HCT116 (cell line): ENCODE data around the gene NRP1. TPM values are rescaled to one million over a fixed set of nuclear protein-coding genes. Genes with fewer than 3 reads are reported as not detected.

Experiments
- ATAC-seq: fragments of 200-7000 bp; cut with Tn5 transposase; 2 replicates; pipeline ENCODE4 v1.9.1; 2020; ENCODE audit warnings: mild to moderate bottlenecking, moderate library complexity
- BruUV-seq: library from RNA; stranded (reverse); fragments of 400-500 nt; replicated peaks from 2 replicates; lab custom pipeline; 2021; lab: Mats Ljungman, UMichigan
- CTCF ChIA-PET: fragments of 300-600 bp; sonication (Branson Sonifier 250); formaldehyde crosslinking; loops from one replicate; lab custom pipeline; 2021; ENCODE audit warnings: antibody characterized with exemption; lab: Charles Lee
- POLR2A ChIA-PET: fragments of 300-600, 350-600 bp; sonication (Branson Sonifier 250); formaldehyde crosslinking; loops from one replicate; lab custom pipeline; 2021; ENCODE audit warnings: antibody characterized with exemption; lab: Charles Lee
- RAD21 ChIA-PET, 2 experiments: fragments of 300-600 bp; sonication (Branson Sonifier 250); formaldehyde crosslinking; loops; one replicate each; lab custom pipeline; 2023; ENCODE audit warnings: low total read pairs in 2 of 2; ENCODE audit not compliant: uncharacterized antibody in 2 of 2, unreplicated experiment in 2 of 2, low non-redundant PET in 1 of 2; lab: Charles Lee
- DNase-seq: peaks from one replicate; pipeline ENCODE4 v3.0.0-alpha.2; 2010; ENCODE audit warnings: low read depth, low spot score
- H2AFZ ChIP-seq: fragments of 200-600 bp; shearing (Covaris generic), sonication (generic); 2 replicates; pipeline ENCODE4 v1.6.1; 2017; ENCODE audit warnings: low read depth, mixed run types, mixed read lengths, antibody characterized with exemption, low read length; ENCODE audit not compliant: poor library complexity, severe bottlenecking
- H3K27ac ChIP-seq: 2 replicates; pipeline ENCODE4 v1.5.1; 2012; ENCODE audit warnings: low read depth, low read length
- H3K27me3 ChIP-seq: fragments of 200-600 bp; sonication (generic); 2 replicates; pipeline ENCODE4 v1.6.1; 2016; ENCODE audit warnings: mixed run types, low read length, mixed read lengths; ENCODE audit not compliant: insufficient read depth
- H3K36me3 ChIP-seq, 2 experiments: fragments of 200-500 bp in 1 of 2; fragments of 200-600 bp in 1 of 2; sonication (Bioruptor generic) in 1 of 2; sonication (generic) in 1 of 2; 2 replicates each; pipeline versions ENCODE4 v1.5.1 to v1.6.1; 2014 to 2016; ENCODE audit warnings: low read length in 2 of 2, inconsistent platforms in 1 of 2, mixed read lengths in 1 of 2, mixed run types in 1 of 2; ENCODE audit not compliant: insufficient read depth in 2 of 2, control insufficient read depth in 1 of 2
- H3K4me1 ChIP-seq, 2 experiments: fragments of 200-600 bp in 1 of 2; sonication (generic) in 1 of 2; 2 replicates each; pipeline versions ENCODE4 v1.5.1 to v1.6.1; 2012 to 2017; ENCODE audit warnings: low read length in 2 of 2, inconsistent platforms in 1 of 2, mild to moderate bottlenecking in 1 of 2, mixed read lengths in 1 of 2, mixed run types in 1 of 2, moderate library complexity in 1 of 2; ENCODE audit not compliant: insufficient read depth in 2 of 2, control insufficient read depth in 1 of 2
- H3K4me2 ChIP-seq: fragments of 200-600 bp; sonication (generic); 2 replicates; pipeline ENCODE4 v1.6.1; 2017; ENCODE audit warnings: mixed run types, low read length, mixed read lengths
- H3K4me3 ChIP-seq, 2 experiments: fragments of 200-600 bp in 1 of 2; sonication (generic) in 1 of 2; replicated peaks in 1 of 2; 2 replicates each; pipeline ENCODE4 v1.5.1; 2011 to 2016; ENCODE audit warnings: low read length in 2 of 2, control low read depth in 1 of 2, low read depth in 1 of 2, mild to moderate bottlenecking in 1 of 2, mixed read lengths in 1 of 2, mixed run types in 1 of 2
- H3K79me2 ChIP-seq: fragments of 200-600 bp; sonication (generic); 2 replicates; pipeline ENCODE4 v1.6.1; 2017; ENCODE audit warnings: mild to moderate bottlenecking, mixed run types, low read length, moderate library complexity, mixed read lengths; ENCODE audit not compliant: insufficient read depth
- H3K9ac ChIP-seq: fragments of 200-600 bp; sonication (generic); 2 replicates; pipeline ENCODE4 v1.6.1; 2016; ENCODE audit warnings: low read length, mixed read lengths
- H3K9me2 ChIP-seq: fragments of 200-600 bp; sonication (generic), shearing (Covaris generic); 2 replicates; pipeline ENCODE4 v1.6.1; 2017; ENCODE audit warnings: mixed run types, mild to moderate bottlenecking, moderate library complexity; ENCODE audit not compliant: insufficient read depth
- H3K9me3 ChIP-seq, 2 experiments: fragments of 200-500 bp in 1 of 2; fragments of 200-600 bp in 1 of 2; sonication (Bioruptor generic) in 1 of 2; sonication (generic) in 1 of 2; 2 replicates each; pipeline ENCODE4 v1.6.1; 2014 to 2017; ENCODE audit warnings: low read length in 2 of 2, mixed read lengths in 2 of 2, inconsistent platforms in 1 of 2, low read depth in 1 of 2, mild to moderate bottlenecking in 1 of 2, mixed run types in 1 of 2, moderate library complexity in 1 of 2; ENCODE audit not compliant: control insufficient read depth in 1 of 2, insufficient read depth in 1 of 2
- H4K20me1 ChIP-seq: fragments of 200-600 bp; sonication (generic), shearing (Covaris generic); 2 replicates; pipeline ENCODE4 v1.6.1; 2017; ENCODE audit warnings: mixed run types, mild to moderate bottlenecking, moderate library complexity; ENCODE audit not compliant: insufficient read depth
- CBX3 ChIP-seq: IDR thresholded peaks from 2 replicates; pipeline ENCODE4 v1.6.1; 2012; ENCODE audit warnings: low read depth
- CTCF ChIP-seq, 3 experiments: fragments of 200-600 bp in 1 of 3; sonication (generic) in 1 of 3; IDR thresholded peaks in 2 of 3; conservative IDR thresholded peaks in 1 of 3; 2 replicates each; pipeline ENCODE4 v1.5.1; 2012 to 2017; ENCODE audit warnings: low read depth in 2 of 3, low read length in 2 of 3, antibody characterized with exemption in 1 of 3, borderline replicate concordance in 1 of 3, control low read depth in 1 of 3, mild to moderate bottlenecking in 1 of 3, mixed read lengths in 1 of 3, mixed run types in 1 of 3, moderate library complexity in 1 of 3; ENCODE audit not compliant: insufficient read depth in 1 of 3
- EGR1 ChIP-seq: IDR thresholded peaks from 2 replicates; pipeline ENCODE4 v1.6.1; 2012; ENCODE audit warnings: low read depth
- ELF1 ChIP-seq: IDR thresholded peaks from 2 replicates; pipeline ENCODE4 v1.6.1; 2012; ENCODE audit warnings: low read depth, borderline replicate concordance
- FOSL1 ChIP-seq: IDR thresholded peaks from 2 replicates; pipeline ENCODE4 v1.6.1; 2012; ENCODE audit warnings: low read depth
- JUND ChIP-seq: IDR thresholded peaks from 2 replicates; pipeline ENCODE4 v1.6.1; 2012
- POLR2AphosphoS5 ChIP-seq: IDR thresholded peaks from 2 replicates; pipeline ENCODE4 v1.6.1; 2011; ENCODE audit warnings: mild to moderate bottlenecking, low read depth, low read length, moderate library complexity
- YY1 ChIP-seq: IDR thresholded peaks from 2 replicates; pipeline ENCODE4 v1.6.1; 2011; ENCODE audit warnings: low read length, low read depth, moderate library complexity, mild to moderate bottlenecking; ENCODE audit not compliant: insufficient replicate concordance; ENCODE audit errors: extremely low read depth
- intact Hi-C: fragments of 100-400 bp; cut with micrococcal nuclease; formaldehyde crosslinking; loops from 2 replicates; pipeline ENCODE4 v1.10.0; 2022
- total RNA-seq: library from RNA; stranded (reverse); gene quantifications from one replicate; pipeline ENCODE4 v1.2.1, GENCODE V29; 2021; ENCODE audit not compliant: unreplicated experiment
- TF ChIP-seq, protein P1 (sequence below): IDR thresholded peaks from 2 replicates; pipeline ENCODE4 v1.6.1; 2011; ENCODE audit warnings: mild to moderate bottlenecking, low read length, moderate library complexity; ENCODE audit not compliant: insufficient replicate concordance; ENCODE audit errors: extremely low read depth

Gene NRP1
- total RNA-seq, 1 experiment from 2014 or later = 3.8 TPM

GRCh38 chr10:33195608-33196376 is 138.7 kb downstream of the NRP1 start:
- ChIA-PET POLR2A (interaction anchor here (0.6 kb wide), 1 partner anchor 886 kb away, joined by 3 read pairs; no protein-coding TSS in a partner anchor), CTCF (no interaction called here), RAD21 (no interaction called here)
- Histone ChIP-seq H3K27me3 (no peaks in the 10 kb centered on the region), H3K4me2 (no peak overlapping the region), H3K27ac (no peak overlapping the region), H3K4me1 (peaks cover 0 to 4% of the 10 kb centered on the region in 2 experiments; a peak in 1 of 4 replicates), H3K4me3 (no peak overlapping the region), H3K9me2 (no peaks in the 10 kb centered on the region), H2AFZ (no peak overlapping the region), H3K36me3 (no peaks in the 10 kb centered on the region), H3K9me3 (no peaks in the 10 kb centered on the region), H4K20me1 (no peaks in the 10 kb centered on the region), H3K79me2 (no peaks in the 10 kb centered on the region), H3K9ac (no peak overlapping the region)
- DNase-seq (no peak), ATAC-seq (no peak)
- no TSS peak for BruUV-seq
- intact Hi-C loops = loop anchor here (10.0 kb wide), 1 partner anchor 129 kb away; no protein-coding TSS in a partner anchor
- TF ChIP-seq JUND = no peak
- TF ChIP-seq YY1 = no peak
- TF ChIP-seq ELF1 = no peak
- no peak for TF ChIP-seq POLR2AphosphoS5
- TF ChIP-seq CTCF (IDR thresholded peaks at IDR 0.05 in 2 of 3, conservative IDR thresholded peaks at IDR 0.05 in 1 of 3; ENCODE audit: borderline replicate concordance in 1 of 3, insufficient read depth in 1 of 3, low read depth in 2 of 3, low read length in 2 of 3) = no peak
- TF ChIP-seq EGR1 = no peak
- no peak for TF ChIP-seq FOSL1
- TF ChIP-seq CBX3 = no peak
- TF ChIP-seq, protein P1, sequence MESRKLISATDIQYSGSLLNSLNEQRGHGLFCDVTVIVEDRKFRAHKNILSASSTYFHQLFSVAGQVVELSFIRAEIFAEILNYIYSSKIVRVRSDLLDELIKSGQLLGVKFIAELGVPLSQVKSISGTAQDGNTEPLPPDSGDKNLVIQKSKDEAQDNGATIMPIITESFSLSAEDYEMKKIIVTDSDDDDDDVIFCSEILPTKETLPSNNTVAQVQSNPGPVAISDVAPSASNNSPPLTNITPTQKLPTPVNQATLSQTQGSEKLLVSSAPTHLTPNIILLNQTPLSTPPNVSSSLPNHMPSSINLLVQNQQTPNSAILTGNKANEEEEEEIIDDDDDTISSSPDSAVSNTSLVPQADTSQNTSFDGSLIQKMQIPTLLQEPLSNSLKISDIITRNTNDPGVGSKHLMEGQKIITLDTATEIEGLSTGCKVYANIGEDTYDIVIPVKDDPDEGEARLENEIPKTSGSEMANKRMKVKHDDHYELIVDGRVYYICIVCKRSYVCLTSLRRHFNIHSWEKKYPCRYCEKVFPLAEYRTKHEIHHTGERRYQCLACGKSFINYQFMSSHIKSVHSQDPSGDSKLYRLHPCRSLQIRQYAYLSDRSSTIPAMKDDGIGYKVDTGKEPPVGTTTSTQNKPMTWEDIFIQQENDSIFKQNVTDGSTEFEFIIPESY = no peak
